ELR (cell line): ENCODE data around the gene MACROD2.
"Not testable (repeated sequence)": the region's sequence is repeated elsewhere in the genome, so short reads cannot be mapped to it uniquely, and the experiment has no call there.

Experiments
- DNase-seq: peaks from one replicate; pipeline ENCODE4 v3.0.0-alpha.2; 2015; ENCODE audit warnings: low read depth

Gene MACROD2

DNA sequence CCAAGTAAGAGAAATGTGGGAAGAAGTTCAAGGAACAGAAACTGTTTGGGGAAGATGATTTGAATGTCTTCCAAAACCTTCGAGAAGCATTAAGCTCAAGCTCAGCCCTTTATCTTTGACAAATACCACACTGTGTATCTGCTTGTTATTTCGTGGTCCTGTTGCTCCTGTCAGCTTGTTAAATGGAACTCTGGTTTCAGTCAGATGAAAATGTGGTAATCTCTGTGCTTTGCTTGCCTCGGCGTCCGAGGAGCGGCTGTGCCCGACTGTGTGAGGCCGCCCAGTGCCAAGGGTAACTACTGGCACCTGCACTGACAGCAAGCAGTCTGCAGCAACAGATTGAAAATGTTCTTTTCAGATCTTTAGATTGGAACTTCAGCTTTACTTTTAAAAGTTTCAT is 920.0 kb downstream of the MACROD2 start:
- no peak for DNase-seq

DNA sequence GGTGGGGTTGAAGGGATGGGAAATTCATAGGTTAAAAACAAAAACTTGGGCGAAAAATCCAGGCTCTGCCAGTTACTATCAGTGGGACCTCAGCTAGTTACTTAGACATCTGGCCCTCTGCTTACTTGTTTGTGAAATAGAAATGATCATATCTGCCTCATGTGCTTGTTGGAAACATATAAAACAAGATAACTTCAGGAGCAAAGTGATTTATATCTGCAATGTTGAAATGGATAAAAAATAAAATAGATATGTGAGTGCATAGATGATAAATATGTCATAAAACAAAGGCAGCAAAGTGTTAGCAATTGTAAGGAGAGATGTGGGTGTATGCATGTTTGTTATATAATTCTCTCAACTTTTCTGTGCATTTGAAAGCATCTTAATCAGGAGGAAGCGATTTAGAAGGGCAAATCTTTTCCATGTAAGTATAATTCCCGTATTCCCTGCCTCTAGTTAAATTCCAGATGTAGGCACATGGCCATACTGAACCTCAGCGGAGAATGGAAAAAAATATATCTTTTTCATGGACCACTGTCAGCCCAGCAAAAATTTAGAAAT is 921.1 kb downstream of the MACROD2 start:
- DNase-seq: no peak

DNA sequence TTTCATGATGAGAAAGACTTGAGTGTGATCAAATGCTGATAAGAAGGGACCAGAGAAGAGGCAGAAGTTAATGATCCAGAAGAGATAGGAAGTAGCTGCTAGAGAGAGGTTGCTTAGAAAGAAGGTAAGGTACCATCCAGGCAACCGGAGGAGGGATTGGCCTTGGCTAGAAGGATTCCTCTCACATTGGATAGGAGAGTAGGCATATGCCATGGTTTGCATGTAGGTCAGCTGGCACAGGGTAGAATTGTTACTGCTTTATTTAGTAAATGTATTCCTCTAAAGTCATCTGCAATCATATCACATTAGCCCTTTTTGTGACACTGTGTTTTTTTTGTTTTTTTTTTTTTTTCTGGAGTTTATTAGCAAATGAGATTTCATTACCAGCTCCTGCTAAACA is 923.0 kb downstream of the MACROD2 start:
- DNase-seq: no peak

DNA sequence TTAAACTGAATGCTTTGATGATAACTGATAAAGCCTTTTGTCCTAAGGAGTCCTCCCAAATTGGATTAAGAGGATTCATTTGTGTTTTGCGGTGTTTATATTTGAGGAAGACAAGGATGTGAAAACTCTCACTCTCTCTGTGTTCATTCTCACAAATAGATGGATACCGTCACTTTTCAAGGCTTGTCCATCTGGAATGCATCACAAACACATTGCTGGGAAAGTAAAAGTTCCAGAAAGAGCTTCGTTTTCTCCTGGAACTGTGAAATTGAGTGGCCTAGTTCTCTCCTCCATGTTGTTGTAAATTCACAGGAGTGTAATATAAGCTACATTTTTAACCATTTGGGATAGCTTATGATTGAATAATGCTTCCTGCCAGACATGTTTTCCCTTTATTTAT is 923.7 kb downstream of the MACROD2 start:
- no peak for DNase-seq

DNA sequence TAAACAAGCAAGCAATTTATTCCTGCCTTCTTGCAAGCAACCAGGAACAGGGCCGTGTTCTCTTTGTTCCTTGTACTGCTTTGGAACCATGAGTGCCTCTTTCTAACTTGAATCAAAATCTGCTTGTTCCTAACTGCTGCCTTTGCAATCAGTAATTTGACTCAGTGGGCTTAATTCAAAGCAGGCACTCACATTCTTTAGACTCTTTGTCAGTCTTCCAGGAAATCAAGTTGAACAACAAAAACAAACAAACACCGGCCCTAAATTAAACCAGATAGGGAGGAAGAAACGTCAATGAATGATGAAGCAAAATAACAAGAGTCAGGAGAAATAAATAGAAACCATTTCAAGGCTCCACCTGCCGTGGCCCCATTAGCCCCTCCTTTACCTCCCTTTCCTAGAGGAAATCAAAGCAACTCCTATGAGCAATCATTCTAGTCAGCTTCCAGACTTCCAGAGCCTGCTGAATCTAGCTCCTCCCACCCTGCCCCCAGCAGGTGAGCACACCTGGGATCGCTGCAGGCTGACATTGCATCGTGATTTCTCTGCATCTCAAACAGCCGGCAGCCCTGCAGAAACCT is 924.3 kb downstream of the MACROD2 start:
- no peak for DNase-seq

DNA sequence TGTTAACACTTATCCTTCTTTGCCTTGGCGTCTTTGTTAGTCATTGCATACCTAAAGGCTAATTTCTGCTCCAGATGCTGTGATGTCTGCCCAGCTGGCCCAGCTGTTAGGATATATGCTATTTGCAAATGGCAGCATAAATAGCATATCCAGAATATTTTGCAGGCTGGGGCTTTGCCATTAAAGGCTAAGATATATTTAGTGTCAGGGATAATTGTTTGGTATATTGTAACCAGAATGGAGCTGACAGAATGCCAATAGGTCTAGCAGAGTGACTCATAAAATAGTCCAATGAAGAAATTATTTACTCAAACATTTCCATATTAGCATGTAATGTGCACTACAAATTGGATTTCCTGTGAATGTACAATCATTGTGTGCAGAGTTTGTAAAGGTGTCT is 926.2 kb downstream of the MACROD2 start:
- DNase-seq: no peak

DNA sequence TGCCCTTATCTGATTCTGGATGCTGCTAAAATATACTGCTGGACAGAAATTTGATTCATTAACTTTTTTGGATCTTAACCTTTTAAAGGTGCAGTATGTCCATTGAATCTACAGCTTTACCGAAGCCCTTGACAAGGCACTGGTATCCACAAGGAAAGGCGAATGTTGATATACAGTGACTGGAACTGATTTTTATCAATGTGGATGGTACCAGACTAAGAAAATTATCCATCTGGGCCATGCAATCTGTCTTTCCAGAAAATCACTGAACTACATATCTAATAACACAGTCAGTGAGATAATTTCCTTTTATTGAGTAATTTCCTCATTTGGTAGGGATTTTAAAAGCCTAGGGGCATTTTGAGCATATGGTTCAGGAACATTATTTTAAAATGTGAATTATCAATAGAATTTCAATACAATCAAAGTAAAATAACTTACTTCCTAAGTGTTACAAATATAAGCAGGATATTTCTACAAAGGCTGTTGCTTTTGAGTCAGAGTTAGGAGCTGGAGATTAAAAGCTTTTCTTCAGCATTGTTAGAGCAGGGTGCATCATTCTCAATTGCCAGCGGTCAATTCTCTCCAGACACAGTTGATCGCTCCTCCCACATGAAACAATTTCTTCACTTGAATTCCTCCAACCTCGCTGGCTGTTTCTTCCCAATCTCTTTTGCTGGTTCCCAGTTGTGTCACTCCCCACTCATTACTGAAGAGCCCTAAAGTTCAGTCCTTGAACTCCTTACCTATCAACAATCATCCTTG is 927.4 kb downstream of the MACROD2 start:
- no peak for DNase-seq

DNA sequence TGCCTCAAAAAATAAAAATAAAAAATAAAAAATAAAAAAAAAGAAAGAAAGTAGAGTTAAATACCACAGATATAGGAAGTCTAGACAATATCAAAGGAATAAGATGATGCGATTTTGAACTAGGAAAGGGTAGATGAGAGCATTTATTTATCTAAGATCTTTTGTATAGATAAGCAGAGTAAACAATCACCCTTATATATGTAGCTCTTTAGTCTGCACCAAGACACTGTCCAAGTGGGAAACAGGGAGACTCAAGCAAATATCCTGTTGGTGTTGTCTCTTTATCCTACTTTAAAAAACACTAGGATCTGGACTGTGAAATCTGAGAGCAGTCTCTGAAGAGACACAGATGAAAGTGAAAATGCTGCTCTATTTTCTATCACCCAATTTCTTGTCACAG is 929.1 kb downstream of the MACROD2 start:
- no peak for DNase-seq

DNA sequence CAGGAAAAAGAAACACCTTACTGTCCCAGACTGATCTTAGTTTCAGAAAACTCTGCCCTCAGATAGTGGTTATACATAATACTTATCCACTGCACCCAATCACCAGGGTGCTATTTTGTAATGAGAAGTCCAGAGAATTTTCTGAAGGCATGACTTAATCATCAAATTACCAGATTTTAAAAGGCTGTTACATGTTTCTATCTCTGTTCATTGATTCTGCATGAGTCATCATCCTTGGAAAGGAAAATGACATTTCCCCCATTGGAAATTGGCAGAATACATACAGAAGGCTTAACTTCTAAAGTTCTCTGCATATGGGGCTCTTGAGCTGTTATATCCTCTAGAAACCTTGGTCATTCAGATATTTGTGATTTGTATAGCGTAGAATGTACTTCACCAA is 930.0 kb downstream of the MACROD2 start:
- no peak for DNase-seq

DNA sequence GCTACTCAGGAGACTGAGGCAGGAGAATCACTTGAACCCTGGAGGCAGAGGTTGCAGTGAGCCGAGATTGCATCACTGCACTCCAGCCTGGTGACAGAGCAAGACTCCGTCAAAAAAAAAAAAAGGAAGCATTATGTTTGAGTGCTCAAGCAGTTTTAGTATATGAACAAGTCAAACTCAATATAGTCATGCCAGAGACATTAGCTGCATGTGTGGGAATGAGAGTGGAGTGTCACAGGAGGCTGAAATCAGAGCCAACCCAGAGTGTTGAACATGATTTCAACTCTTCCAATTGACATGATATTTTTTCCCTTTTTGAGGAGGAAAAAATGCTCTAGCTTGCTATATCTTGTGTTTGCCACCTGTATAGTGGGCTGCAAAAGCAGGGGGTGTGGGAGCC is 931.1 kb downstream of the MACROD2 start:
- DNase-seq: not testable (repeated sequence)

DNA sequence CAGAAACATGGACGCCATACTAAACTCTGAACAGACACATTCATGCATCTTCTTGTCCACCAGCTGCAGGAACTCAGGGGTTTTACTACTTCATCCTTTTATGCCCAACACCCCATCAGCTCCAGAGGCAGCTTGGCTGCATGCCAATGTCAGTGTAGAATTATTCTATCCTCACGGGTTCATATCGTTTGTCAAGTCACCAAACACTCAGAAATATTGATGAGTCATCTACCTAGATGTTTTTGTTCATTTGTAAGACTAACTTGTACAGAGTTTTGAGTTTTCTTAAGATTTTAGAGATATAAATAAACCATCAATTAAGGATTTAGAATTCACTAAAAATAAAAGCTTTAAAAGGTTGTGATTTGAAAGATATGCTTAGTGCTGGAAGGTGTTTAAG is 932.8 kb downstream of the MACROD2 start:
- DNase-seq: no peak

DNA sequence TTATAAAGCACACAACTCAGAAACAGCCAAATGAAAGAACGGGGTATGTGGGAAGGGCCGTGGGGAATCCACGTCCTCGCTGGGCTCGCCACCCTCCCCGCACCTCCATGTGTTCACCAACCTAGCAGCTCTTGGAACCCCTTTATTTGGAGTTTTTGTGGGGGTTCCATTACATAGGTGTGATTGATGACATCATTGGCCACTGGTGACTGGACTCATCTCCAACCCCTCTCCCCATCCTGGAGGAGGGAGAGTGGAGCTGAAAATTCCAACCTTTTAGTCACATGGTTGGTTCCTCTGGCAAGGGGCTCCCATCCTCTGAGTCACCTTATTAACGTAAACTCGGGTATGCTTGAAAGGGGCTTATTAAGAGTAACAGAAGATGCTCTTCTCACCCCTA is 934.1 kb downstream of the MACROD2 start:
- DNase-seq: no peak

DNA sequence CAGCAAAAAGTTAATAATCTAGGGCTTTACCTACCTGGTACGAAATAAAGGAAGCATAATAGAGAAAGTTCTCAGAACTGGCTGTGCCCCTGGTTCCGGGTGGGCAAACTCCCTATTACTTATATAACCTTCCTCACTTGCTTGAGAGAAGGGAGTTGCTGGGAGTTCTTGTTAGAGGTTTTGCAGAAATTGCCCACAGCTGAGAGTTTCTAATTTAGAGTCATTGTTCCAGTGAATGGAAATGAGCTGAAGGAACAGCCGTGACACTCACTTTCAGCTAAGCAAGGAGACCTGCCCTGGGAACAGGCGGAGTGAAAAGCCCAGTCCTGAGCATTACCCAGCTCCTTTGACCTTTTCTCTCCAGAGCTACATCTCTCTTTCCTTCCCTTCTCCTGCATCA is 936.7 kb downstream of the MACROD2 start:
- no peak for DNase-seq

DNA sequence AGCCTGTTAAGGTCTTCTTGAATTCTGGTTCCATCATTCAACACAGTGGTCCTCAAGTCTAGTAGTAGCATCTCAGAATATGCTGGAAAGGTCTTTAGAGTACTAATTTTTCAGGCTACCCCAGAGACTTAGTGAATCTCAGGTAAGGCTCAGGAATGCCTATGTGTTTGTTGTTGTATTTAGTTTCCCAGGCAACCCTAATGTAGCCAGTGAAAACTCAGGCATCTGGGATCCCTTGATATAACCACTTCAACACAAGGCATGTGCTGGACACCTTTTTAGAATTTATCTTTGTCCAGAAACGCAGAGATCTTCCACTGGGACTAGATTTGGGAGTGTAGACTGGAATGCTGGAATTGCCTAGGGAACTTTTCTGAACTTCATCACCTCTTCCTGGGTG is 940.0 kb downstream of the MACROD2 start:
- DNase-seq: no peak

DNA sequence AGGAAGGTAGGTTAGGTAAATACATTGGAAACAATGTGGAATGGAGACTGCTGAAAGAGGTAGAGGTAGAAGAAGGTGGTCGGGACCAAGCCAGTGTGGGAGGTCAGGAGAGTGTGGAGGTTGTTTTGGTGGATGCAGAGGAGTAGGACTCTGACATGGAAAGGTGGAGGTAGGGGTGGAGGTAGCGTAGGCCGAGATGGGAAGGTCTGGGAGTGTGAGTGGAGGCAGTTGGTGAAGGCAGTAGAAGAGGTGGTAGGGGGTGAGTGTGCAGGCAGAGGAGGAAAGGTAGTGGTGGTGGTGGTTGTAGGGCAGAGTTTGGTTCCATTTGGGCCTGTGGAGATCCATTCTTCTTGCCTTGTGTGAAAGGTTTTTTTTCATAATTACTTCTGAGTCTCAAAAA is 941.7 kb downstream of the MACROD2 start:
- DNase-seq: no peak

DNA sequence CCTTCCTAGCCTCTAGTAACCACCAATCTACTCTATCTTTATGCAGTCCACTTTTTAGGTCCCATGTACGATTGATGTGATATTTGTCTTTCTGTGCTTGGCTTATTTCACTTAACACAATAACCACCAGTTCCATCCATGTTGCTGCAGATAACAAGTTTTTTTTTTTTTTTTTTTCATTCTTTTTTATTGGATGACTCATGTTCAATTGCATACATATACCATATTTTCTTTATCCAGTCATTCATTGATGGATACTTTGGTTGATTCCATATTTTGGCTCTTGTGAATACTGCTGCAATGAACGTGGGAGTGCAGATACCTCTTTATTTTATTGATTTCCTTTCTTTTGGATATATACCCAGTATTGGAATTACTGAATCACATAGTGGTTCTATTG is 942.5 kb downstream of the MACROD2 start:
- no peak for DNase-seq

DNA sequence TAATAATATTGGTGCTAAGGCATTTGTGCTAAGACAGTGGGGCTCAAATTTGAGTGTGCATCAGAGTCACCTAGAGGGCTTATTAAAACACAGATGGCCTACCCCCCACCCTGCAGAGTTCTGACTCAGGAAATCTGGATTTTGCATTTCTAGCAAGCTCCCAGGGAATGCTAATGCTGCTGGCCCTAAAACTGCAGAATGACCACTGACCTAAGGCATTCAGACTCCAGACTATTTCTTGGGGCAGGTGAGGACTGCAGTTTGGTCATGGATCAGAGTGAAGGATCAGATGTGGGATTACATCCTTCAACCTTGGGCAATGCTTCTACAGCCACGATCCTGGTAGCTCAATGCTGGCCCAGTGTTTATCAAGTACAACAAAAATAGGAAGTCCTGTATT is 952.2 kb downstream of the MACROD2 start:
- DNase-seq: no peak

DNA sequence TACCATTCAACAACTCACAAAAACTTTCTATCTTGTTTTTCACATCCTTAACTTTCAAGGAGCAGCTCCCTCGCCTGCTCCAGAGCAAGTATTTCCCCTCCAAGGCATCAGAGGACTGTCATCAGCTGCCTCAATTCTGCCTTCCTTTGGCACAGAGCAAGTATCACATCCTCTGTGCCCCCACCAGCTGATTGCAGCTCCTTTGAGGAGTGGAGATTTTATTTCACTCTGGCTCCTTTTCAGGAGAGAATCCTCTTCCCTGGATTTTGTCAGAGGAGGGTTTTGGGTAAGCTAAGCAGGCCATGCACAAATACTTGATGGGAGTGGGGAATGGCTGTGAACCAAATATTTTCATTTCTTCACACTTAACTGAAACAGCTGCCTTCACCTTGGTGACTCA is 952.6 kb downstream of the MACROD2 start:
- no peak for DNase-seq

DNA sequence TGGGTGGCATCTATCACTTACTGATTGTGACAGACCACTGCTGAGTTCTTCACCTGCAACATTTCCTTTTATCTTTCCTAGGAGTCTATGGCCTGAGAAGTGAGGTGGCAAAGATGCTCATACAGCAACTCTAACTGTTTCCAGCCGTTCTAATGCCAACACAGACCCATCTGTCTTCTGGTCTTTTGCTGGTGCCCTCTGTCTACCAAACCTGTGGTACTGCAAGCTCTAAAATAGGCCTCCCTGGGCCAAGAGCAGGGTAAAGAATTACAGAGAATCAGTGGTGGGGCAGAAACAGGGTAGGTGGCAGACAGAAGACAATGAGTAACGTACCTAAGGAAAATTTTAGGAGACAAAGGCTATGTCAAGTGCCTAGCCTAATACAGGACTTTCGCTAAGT is 953.1 kb downstream of the MACROD2 start:
- no peak for DNase-seq

DNA sequence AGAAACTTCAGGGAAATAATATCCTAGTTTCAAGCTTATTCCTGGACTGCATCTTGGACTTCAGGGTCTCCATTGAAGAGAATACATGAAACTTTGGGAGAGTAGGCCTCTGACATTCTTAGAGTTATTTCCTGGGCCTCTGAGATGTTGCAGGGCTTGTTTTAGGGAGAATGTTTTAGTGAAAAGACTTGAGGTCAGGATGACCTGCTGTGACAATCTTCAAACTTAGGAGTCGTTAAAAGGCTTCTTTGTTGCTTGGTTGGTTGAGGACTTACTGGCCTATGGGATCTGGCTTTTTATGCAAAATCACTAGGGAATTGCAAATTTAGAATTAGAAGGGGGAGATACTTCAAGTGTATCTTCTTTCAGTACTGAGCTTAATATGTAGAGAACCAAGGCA is 955.3 kb downstream of the MACROD2 start:
- DNase-seq: no peak

DNA sequence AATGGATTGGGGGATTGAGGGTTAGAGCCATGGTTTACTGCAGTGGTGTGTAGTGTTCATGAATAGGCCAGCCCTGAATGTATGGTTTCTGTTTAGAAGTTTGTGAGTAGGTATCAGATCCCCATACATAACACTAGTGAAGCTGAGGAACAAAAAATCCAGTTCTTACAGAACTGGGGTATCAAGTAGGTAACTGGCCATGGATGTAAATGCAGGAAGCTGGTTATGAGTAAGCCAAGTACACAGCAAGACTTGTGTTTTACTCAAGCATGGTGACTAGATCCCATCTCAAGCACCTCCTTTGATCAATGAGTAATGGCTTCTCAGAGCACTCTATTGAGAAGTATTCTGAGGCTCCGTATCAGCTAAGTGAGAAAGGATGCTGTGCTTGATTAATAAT is 955.8 kb downstream of the MACROD2 start:
- no peak for DNase-seq

DNA sequence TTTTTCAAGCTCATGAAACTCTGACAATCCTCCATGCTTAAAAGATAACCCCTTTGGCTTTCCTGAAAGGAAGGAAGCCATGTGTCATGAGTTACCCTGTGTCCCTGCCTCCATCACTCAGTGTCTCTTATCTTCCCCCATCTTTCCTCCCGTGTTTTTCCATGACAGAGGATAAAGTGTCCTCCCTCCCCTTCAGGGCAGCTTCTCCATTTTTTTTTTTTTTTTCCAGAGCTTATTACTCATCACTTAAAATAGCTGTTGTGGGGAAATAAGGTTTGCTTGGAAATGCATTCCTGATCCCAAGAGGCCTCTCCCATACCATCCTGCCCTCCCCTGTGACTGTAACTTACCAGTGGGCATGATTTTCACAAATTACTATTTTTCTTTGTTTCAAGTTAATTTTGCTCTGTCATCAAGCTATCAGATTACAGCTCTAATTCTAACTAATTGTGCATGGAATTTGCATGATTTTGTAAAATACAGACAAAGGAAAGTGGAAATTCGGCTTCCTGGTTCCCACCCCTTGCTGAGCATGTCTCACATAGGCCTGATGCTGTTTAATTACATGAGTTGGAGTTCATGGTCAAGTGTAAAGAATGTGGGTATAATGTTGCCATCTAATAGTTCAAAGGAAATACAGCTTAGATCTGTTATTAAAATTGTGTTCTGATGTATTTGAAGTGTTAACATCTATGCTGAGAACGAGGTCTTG is 956.5 kb downstream of the MACROD2 start:
- peak; percentile 0 for DNase-seq

DNA sequence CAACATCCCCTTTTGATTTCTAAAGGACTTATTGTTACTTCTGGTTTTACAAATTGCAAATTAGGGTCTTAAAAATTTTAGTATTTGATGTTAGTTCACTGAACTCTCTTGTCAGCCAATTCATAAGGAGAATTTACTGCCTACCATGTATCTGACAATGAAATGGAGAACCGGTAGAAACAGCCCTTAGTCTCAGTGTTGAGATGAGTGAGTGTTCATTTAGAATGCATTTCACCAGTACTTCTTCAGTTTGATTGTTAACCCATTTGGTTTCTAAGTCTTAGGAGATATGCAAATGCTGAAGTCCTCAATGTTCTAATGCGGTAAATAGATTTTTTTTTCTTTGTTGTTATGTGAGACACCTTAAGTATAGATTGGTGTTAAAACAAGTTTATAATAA is 958.4 kb downstream of the MACROD2 start:
- no peak for DNase-seq
